Uterus (tissue), 4 donors: ENCODE results near the gene USP47. TPM values are rescaled to one million over a fixed set of nuclear protein-coding genes. Genes with fewer than 3 reads are reported as not detected.

Experiments used
- DNase-seq, 2 donors: peaks; one replicate each; pipeline ENCODE4 v3.0.0-alpha.2; 2019 to 2020
- H3K27ac ChIP-seq, 2 donors: fragments of 200-600 bp; sonication (generic); 1 replicate in 1 of 2; 2 replicates in 1 of 2; pipeline ENCODE4 v1.5.1; 2016 to 2018
- H3K27me3 ChIP-seq, 2 donors: fragments of 200-600 bp; sonication (generic); one replicate each; pipeline ENCODE4 v1.5.1; 2018 to 2019; ENCODE audit warnings: control low read depth in 1 of 2
- H3K36me3 ChIP-seq, 2 donors: fragments of 200-600 bp; sonication (generic); one replicate each; pipeline ENCODE4 v1.5.1; 2019; ENCODE audit warnings: control low read depth in 1 of 2
- H3K4me1 ChIP-seq, 2 donors: fragments of 200-600 bp; sonication (generic); one replicate each; pipeline ENCODE4 v1.5.1; 2018 to 2019; ENCODE audit warnings: control low read depth in 1 of 2
- H3K4me3 ChIP-seq, 2 donors: fragments of 200-600 bp; sonication (generic); 1 replicate in 1 of 2; 2 replicates in 1 of 2; pipeline ENCODE4 v1.5.1; 2018 to 2019; ENCODE audit warnings: mild to moderate bottlenecking in 1 of 2
- H3K9me3 ChIP-seq, 2 donors: fragments of 200-600 bp; sonication (generic); one replicate each; pipeline ENCODE4 v1.5.1; 2019; ENCODE audit warnings: control low read depth in 1 of 2
- POLR2A ChIP-seq, 2 donors: fragments of 450-650 bp; IDR thresholded peaks; one replicate each; pipeline ENCODE4 v1.6.1; 2016; ENCODE audit warnings: antibody characterized with exemption in 2 of 2, mild to moderate bottlenecking in 1 of 2, moderate library complexity in 1 of 2
- intact Hi-C: fragments of 100-400 bp; cut with DNase I; formaldehyde crosslinking; loops from one replicate; pipeline ENCODE4 v1.15.1; 2023; ENCODE audit warnings: low total_unique reads
- total RNA-seq, 4 donors: library from RNA; depleted of rRNA in 3 of 4; stranded (reverse); fragments of >200 nt in 3 of 4; gene quantifications; one replicate each; pipeline versions ENCODE4 v1.1.0 to v1.2.4, GENCODE V29; 2014 to 2023
- TF ChIP-seq, protein P1 (sequence below), 4 experiments: fragments of 200-600 bp in 2 of 4; fragments of 450-650 bp in 2 of 4; sonication (generic) in 2 of 4; IDR thresholded peaks; one replicate each; pipeline ENCODE4 v1.5.1; 2016 to 2019; ENCODE audit warnings: antibody characterized with exemption in 4 of 4, mild to moderate bottlenecking in 2 of 4, moderate library complexity in 1 of 4
- donor health status: DM: yes; HTN: yes; CAD: no.

USP47 gene
- total RNA-seq, 4 donors from 2014 or later = 83.4 to 247 (median 146) TPM

- Histone ChIP-seq H3K27me3 (no peaks in the 10 kb centered on the region), H3K27ac (peak overlapping the region; percentile 5 to 54), H3K9me3 (no peaks in the 10 kb centered on the region), H3K36me3 (no peaks in the 10 kb centered on the region), H3K4me3 (no peak overlapping the region), H3K4me1 (peaks cover 0 to 27% of the 10 kb centered on the region in 2 donors)
- TF ChIP-seq, protein P1, sequence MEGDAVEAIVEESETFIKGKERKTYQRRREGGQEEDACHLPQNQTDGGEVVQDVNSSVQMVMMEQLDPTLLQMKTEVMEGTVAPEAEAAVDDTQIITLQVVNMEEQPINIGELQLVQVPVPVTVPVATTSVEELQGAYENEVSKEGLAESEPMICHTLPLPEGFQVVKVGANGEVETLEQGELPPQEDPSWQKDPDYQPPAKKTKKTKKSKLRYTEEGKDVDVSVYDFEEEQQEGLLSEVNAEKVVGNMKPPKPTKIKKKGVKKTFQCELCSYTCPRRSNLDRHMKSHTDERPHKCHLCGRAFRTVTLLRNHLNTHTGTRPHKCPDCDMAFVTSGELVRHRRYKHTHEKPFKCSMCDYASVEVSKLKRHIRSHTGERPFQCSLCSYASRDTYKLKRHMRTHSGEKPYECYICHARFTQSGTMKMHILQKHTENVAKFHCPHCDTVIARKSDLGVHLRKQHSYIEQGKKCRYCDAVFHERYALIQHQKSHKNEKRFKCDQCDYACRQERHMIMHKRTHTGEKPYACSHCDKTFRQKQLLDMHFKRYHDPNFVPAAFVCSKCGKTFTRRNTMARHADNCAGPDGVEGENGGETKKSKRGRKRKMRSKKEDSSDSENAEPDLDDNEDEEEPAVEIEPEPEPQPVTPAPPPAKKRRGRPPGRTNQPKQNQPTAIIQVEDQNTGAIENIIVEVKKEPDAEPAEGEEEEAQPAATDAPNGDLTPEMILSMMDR (IDR thresholded peaks at IDR 0.05) = peak; percentile 33 to 44 (median 36)
- no peak for TF ChIP-seq POLR2A (IDR thresholded peaks at IDR 0.05)
- intact Hi-C loops = no loop called here
- peak; percentile 36 to 51 for DNase-seq
Observed at GRCh38 chr11:11848891-11849746, 7.3 kb downstream of the USP47 start.

GRCh38 chr11:11850668-11851067, 8.9 kb downstream of the USP47 start:
- H3K9me3 ChIP-seq = no peaks in the 10 kb centered on the region
- no peak for DNase-seq
- intact Hi-C loops = no loop called here
- TF ChIP-seq POLR2A (IDR thresholded peaks at IDR 0.05) = no peak
- TF ChIP-seq, protein P1 (IDR thresholded peaks at IDR 0.05) = no peak
- no peaks in the 10 kb centered on the region for H3K36me3 ChIP-seq
- H3K27ac ChIP-seq = peak overlapping the region in 1 of 2 donors; percentile 54
- no peak overlapping the region for H3K4me3 ChIP-seq
- H3K27me3 ChIP-seq = no peaks in the 10 kb centered on the region
- peaks cover 0 to 16% of the 10 kb centered on the region in 2 donors for H3K4me1 ChIP-seq

DNA sequence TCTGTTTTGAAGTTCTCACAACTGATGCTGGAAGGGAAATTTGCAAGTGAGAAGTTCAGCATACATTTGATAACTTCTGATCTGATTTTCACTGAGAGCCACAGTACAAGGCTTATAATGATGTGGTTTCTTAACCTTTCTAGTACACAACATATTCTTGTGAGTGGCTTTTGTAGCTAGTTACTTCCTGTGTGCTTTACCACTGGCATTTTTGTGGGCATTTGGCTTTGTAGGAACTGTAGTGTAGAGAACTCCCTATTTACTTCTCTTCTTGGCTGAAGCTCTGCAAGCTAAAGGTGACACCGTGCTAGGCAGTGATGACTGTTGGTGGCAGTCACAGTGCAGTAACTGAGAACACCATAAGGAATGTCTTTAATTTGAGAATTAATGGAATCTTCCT, 14.9 kb downstream of the USP47 start:
- no peak overlapping the region for H3K4me3 ChIP-seq
- no peaks in the 10 kb centered on the region for H3K9me3 ChIP-seq
- no peak for DNase-seq
- H3K27me3 ChIP-seq = no peaks in the 10 kb centered on the region
- H3K4me1 ChIP-seq = no peaks in the 10 kb centered on the region
- TF ChIP-seq POLR2A (IDR thresholded peaks at IDR 0.05) = no peak
- TF ChIP-seq, protein P1 (IDR thresholded peaks at IDR 0.05) = no peak
- no peaks in the 10 kb centered on the region for H3K36me3 ChIP-seq
- intact Hi-C loops = no loop called here
- no peak overlapping the region for H3K27ac ChIP-seq

DNA sequence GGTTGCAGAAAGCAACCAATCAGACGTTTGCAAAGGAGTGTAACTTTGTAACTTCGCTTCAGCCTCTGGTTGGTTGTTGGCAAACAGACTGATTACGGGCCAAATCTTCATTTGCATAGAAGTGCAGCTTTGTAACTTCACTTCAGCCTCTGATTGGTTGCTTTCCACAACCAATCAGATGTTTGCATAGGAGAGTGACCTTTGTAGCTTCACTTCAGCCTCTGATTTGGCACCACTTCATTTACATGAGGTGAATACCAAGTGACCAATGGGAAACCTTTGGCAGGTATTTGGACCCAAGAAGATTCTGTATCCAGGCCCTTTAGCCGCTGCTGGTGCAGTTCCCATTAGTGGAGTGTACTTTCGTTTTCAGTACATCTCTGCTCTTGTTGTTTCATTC, 16.0 kb downstream of the USP47 start:
- Histone ChIP-seq H3K27ac (no peak overlapping the region), H3K36me3 (no peaks in the 10 kb centered on the region), H3K4me3 (no peak overlapping the region), H3K27me3 (no peaks in the 10 kb centered on the region), H3K4me1 (no peaks in the 10 kb centered on the region), H3K9me3 (no peaks in the 10 kb centered on the region)
- TF ChIP-seq, protein P1 (IDR thresholded peaks at IDR 0.05) = no peak
- intact Hi-C loops = no loop called here
- DNase-seq = no peak

- Histone ChIP-seq H3K4me1 (peaks cover 0 to 5% of the 10 kb centered on the region in 2 donors), H3K9me3 (no peaks in the 10 kb centered on the region), H3K27ac (no peak overlapping the region), H3K4me3 (no peak overlapping the region), H3K27me3 (no peaks in the 10 kb centered on the region), H3K36me3 (no peaks in the 10 kb centered on the region)
- intact Hi-C loops = no loop called here
- TF ChIP-seq POLR2A (IDR thresholded peaks at IDR 0.05) = no peak
- TF ChIP-seq, protein P1 (IDR thresholded peaks at IDR 0.05) = no peak
- DNase-seq = no peak
Observed at GRCh38 chr11:11858676-11859075, 16.9 kb downstream of the USP47 start.
